A549 (cell line): Measurements from ENCODE around the gene RTEL1. TPM values are rescaled to one million over a fixed set of nuclear protein-coding genes. Genes with fewer than 3 reads are reported as not detected.

Experiments
- ATAC-seq, 2 experiments: fragments of 200-7000 bp in 1 of 2; fragments of >200 bp in 1 of 2; cut with Nextera tagmentation in 1 of 2; cut with Tn5 transposase in 1 of 2; 3 replicates each; pipeline versions ENCODE4 v1.8.0 to v1.9.1; 2018 to 2020; ENCODE audit warnings: mild to moderate bottlenecking in 1 of 2, moderate library complexity in 1 of 2
- CTCF ChIA-PET: fragments of 300-600 bp; sonication (Branson Sonifier 250); formaldehyde crosslinking; extraction: SDS; loops from one replicate; lab custom pipeline; 2021; ENCODE audit warnings: antibody characterized with exemption, inconsistent platforms; lab: Yijun Ruan, JAX
- POLR2A ChIA-PET: fragments of 350-600 bp; formaldehyde crosslinking; extraction: SDS; loops from one replicate; lab custom pipeline; 2021; ENCODE audit warnings: antibody characterized with exemption, inconsistent platforms; lab: Yijun Ruan, JAX
- DNase-seq, 2 experiments: peaks; one replicate each; pipeline versions ENCODE4 v3.0.0 to v3.0.0-alpha.2; 2011 to 2016; ENCODE audit warnings: low read depth in 1 of 2, low spot score in 1 of 2
- FAIRE-seq: peaks from 2 replicates; lab custom pipeline; 2011; peaks lifted over from hg19 to GRCh38; lab: Jason Lieb, UNC
- H3K27ac ChIP-seq, 2 experiments: fragments of >200 bp; sonication (Bioruptor Twin); formaldehyde crosslinking; 3 replicates each; pipeline ENCODE4 v1.5.1; 2016 to 2017
- H3K4me1 ChIP-seq: fragments of >200 bp; sonication (Bioruptor Twin); formaldehyde crosslinking; 3 replicates; pipeline ENCODE4 v1.6.1; 2016
- H3K4me2 ChIP-seq: fragments of >200 bp; sonication (Bioruptor Twin); formaldehyde crosslinking; 3 replicates; pipeline ENCODE4 v1.6.1; 2016
- H3K4me3 ChIP-seq: fragments of >200 bp; sonication (Bioruptor Twin); formaldehyde crosslinking; 3 replicates; pipeline ENCODE4 v1.5.1; 2016
- H3K9me3 ChIP-seq: fragments of >200 bp; sonication (Bioruptor Twin); formaldehyde crosslinking; 3 replicates; pipeline ENCODE4 v1.6.1; 2016
- BHLHE40 ChIP-seq: IDR thresholded peaks from 2 replicates; pipeline ENCODE4 v1.6.1; 2012; ENCODE audit warnings: low read depth, low read length, inconsistent platforms
- CBX2 ChIP-seq: fragments of 200-600 bp; sonication (generic); IDR thresholded peaks from 2 replicates; pipeline ENCODE4 v1.6.1; 2016; ENCODE audit warnings: low read depth, mild to moderate bottlenecking, borderline replicate concordance
- CBX8 ChIP-seq: fragments of 200-600 bp; sonication (generic); IDR thresholded peaks from 2 replicates; pipeline ENCODE4 v1.6.1; 2016
- CEBPB ChIP-seq, 2 experiments: fragments of >200 bp in 1 of 2; sonication (Bioruptor Twin) in 1 of 2; formaldehyde crosslinking in 1 of 2; IDR thresholded peaks; 2 replicates each; pipeline ENCODE4 v1.6.1; 2012 to 2016
- CHD4 ChIP-seq: fragments of 200-600 bp; sonication (generic); IDR thresholded peaks from 2 replicates; pipeline ENCODE4 v1.6.1; 2016; ENCODE audit warnings: antibody characterized with exemption, mild to moderate bottlenecking, borderline replicate concordance
- EHF ChIP-seq: fragments of 250-450 bp; sonication (Bioruptor Pico); IDR thresholded peaks from 2 replicates; pipeline ENCODE4 v1.5.0; 2020; ENCODE audit warnings: mild to moderate bottlenecking
- EHMT2 ChIP-seq: fragments of 200-600 bp; sonication (generic); IDR thresholded peaks from 2 replicates; pipeline ENCODE4 v1.6.1; 2016; ENCODE audit warnings: antibody characterized with exemption, low read depth, mild to moderate bottlenecking, moderate library complexity
- FOXS1 ChIP-seq: fragments of 250-450 bp; sonication (Bioruptor Pico); IDR thresholded peaks from 2 replicates; pipeline ENCODE4 v1.5.0; 2020; ENCODE audit warnings: mild to moderate bottlenecking, moderate library complexity
- HEYL ChIP-seq: fragments of 250-450 bp; sonication (Bioruptor Pico); IDR thresholded peaks from 2 replicates; pipeline ENCODE4 v1.8.0; 2021; ENCODE audit warnings: mild to moderate bottlenecking, moderate library complexity
- HOXA7 ChIP-seq: fragments of 250-450 bp; sonication (Bioruptor Pico); IDR thresholded peaks from 2 replicates; pipeline ENCODE4 v1.5.0; 2020; ENCODE audit warnings: mild to moderate bottlenecking, moderate library complexity
- HOXB13 ChIP-seq: fragments of 250-450 bp; sonication (Bioruptor Pico); IDR thresholded peaks from 2 replicates; pipeline ENCODE4 v1.5.0; 2020; ENCODE audit warnings: low read depth, mild to moderate bottlenecking, moderate library complexity
- HOXB5 ChIP-seq: fragments of 250-450 bp; sonication (Bioruptor Pico); IDR thresholded peaks from 2 replicates; pipeline ENCODE4 v1.5.0; 2020; ENCODE audit warnings: mild to moderate bottlenecking, moderate library complexity
- JUN ChIP-seq, 2 experiments: fragments of >200 bp; sonication (Bioruptor Twin); formaldehyde crosslinking; IDR thresholded peaks; 2 replicates in 1 of 2; 3 replicates in 1 of 2; pipeline ENCODE4 v1.6.1; 2016 to 2017
- JUNB ChIP-seq: fragments of >200 bp; sonication (Bioruptor Twin); formaldehyde crosslinking; IDR thresholded peaks from 2 replicates; pipeline ENCODE4 v1.6.1; 2016
- KDM5A ChIP-seq: fragments of 200-600 bp; sonication (generic); IDR thresholded peaks from 2 replicates; pipeline ENCODE4 v1.6.1; 2016; ENCODE audit warnings: antibody characterized with exemption, mild to moderate bottlenecking
- MAFK ChIP-seq: fragments of 450-650 bp; IDR thresholded peaks from 2 replicates; pipeline ENCODE4 v1.6.1; 2014; ENCODE audit not compliant: partially characterized antibody
- MAZ ChIP-seq: fragments of 150-350 bp; IDR thresholded peaks from 2 replicates; pipeline ENCODE4 v1.6.1; 2014; ENCODE audit warnings: antibody characterized with exemption, low read depth, low read length, borderline replicate concordance
- MYC ChIP-seq: IDR thresholded peaks from 2 replicates; pipeline ENCODE4 v1.6.1; 2012; ENCODE audit warnings: mild to moderate bottlenecking, inconsistent platforms, low read length, improper control_type of control experiment, borderline replicate concordance
- NPAS2 ChIP-seq: fragments of 250-450 bp; sonication (Bioruptor Pico); IDR thresholded peaks from 2 replicates; pipeline ENCODE4 v1.8.0; 2022; ENCODE audit warnings: mild to moderate bottlenecking, moderate library complexity, borderline replicate concordance
- NR3C1 ChIP-seq: fragments of >200 bp; sonication (Bioruptor Twin); formaldehyde crosslinking; IDR thresholded peaks from 3 replicates; pipeline ENCODE4 v1.6.1; 2017
- PHF8 ChIP-seq: fragments of 200-600 bp; sonication (generic); IDR thresholded peaks from 2 replicates; pipeline ENCODE4 v1.6.1; 2016; ENCODE audit warnings: low read depth, mild to moderate bottlenecking, antibody characterized with exemption, moderate library complexity, borderline replicate concordance
- RAD21 ChIP-seq, 2 experiments: fragments of >200 bp in 1 of 2; sonication (Bioruptor Twin) in 1 of 2; formaldehyde crosslinking in 1 of 2; IDR thresholded peaks in 1 of 2; conservative IDR thresholded peaks in 1 of 2; 2 replicates in 1 of 2; 3 replicates in 1 of 2; pipeline ENCODE4 v1.6.1; 2012 to 2018; ENCODE audit warnings: inconsistent platforms in 1 of 2
- RARB ChIP-seq: fragments of 250-450 bp; sonication (Bioruptor Pico); IDR thresholded peaks from 2 replicates; pipeline ENCODE4 v1.8.0; 2021; ENCODE audit warnings: mild to moderate bottlenecking, moderate library complexity
- RCOR1 ChIP-seq: fragments of 150-350 bp; IDR thresholded peaks from 2 replicates; pipeline ENCODE4 v1.6.1; 2014; ENCODE audit warnings: antibody characterized with exemption, low read length, low read depth
- SMC3 ChIP-seq: fragments of >200 bp; sonication (Bioruptor Twin); formaldehyde crosslinking; IDR thresholded peaks from 3 replicates; pipeline ENCODE4 v1.6.1; 2018; ENCODE audit warnings: inconsistent platforms
- SREBF2 ChIP-seq: fragments of 450-650 bp; IDR thresholded peaks from 2 replicates; pipeline ENCODE4 v1.6.1; 2014; ENCODE audit warnings: mild to moderate bottlenecking, moderate library complexity
- TFCP2L1 ChIP-seq: fragments of 250-450 bp; sonication (Bioruptor Pico); IDR thresholded peaks from 2 replicates; pipeline ENCODE4 v1.5.0; 2021; ENCODE audit warnings: mild to moderate bottlenecking
- ZFP36 ChIP-seq: fragments of 450-650 bp; IDR thresholded peaks from 2 replicates; pipeline ENCODE4 v1.6.1; 2014; ENCODE audit warnings: borderline replicate concordance; ENCODE audit not compliant: partially characterized antibody
- ZSCAN20 ChIP-seq: fragments of 250-450 bp; sonication (Bioruptor Pico); IDR thresholded peaks from 2 replicates; pipeline ENCODE4 v1.8.0; 2022; ENCODE audit warnings: mild to moderate bottlenecking, moderate library complexity
- WGBS: methylation state at CpG from one replicate; pipeline ENCODE4 v1.1.6; 2017; ENCODE audit errors: missing lambda C conversion rate; 5-methylcytosine and 5-hydroxymethylcytosine counted together
- polyA plus RNA-seq, 4 experiments: library from polyadenylated mRNA; depleted of rRNA in 3 of 4; stranded (reverse); fragments of >200 nt; fragmentation: RNase III in 1 of 4; extraction: RNeasy Plus Mini Kit Qiagen cat#74134 plus additional on column Dnase treatment in 1 of 4; gene quantifications; 2 replicates in 3 of 4; 3 replicates in 1 of 4; pipeline ENCODE4 v1.2.3, GENCODE V29; 2011 to 2017
- TF ChIP-seq, protein P1 (sequence below): fragments of 150-350 bp; IDR thresholded peaks from 2 replicates; pipeline ENCODE4 v1.6.1; 2014; ENCODE audit warnings: low read depth, mild to moderate bottlenecking, low read length
- TF ChIP-seq, protein P2 (sequence below): IDR thresholded peaks from 2 replicates; pipeline ENCODE4 v1.6.1; 2012

Gene RTEL1
- polyA plus RNA-seq, 2 of the 4 experiments (the other 2 are of a cell fraction) = 11.3 to 12.6 TPM

DNA sequence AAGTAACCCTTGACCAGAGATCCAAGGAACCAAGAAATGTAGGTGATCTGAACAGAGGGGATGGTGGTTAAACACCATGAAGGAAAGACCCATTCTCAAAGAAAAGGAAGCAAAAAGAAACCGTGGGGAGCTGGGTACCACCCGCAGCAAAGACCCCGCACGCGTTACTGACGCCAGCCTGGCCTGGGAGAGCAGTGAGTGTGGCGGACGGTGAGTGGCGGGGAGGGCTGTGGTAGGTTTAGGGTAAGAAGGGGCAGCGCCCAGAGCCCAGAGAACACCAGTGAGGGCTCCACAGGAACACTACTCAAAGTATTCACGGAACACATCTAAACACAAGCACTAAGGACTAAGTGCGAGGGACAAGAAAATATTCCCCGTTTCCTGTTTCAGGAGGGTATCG lies 35.4 kb upstream of the RTEL1 start:
- CTCF ChIA-PET = interaction anchor here (5.4 kb wide), 1 partner anchor 85 kb away, joined by 23 read pairs; the partner anchor contains the start of gene PTK6
- Histone ChIP-seq H3K4me2 (no peak overlapping the region), H3K27ac (no peak overlapping the region), H3K9me3 (no peaks in the 10 kb centered on the region), H3K4me1 (peaks cover 4% of the 10 kb centered on the region; the same call in 2 of the 3 replicates), H3K4me3 (no peak overlapping the region)
- 94% methylated on average over 14 of the region's 14 CpGs for WGBS
- DNase-seq = no peak
- POLR2A ChIA-PET = no interaction called here
- no peak for FAIRE-seq
- TF ChIP-seq MAZ = no peak
- TF ChIP-seq CBX8 = no peak
- TF ChIP-seq HOXB13 (CRISPR knock-in tag) = no peak
- no peak for TF ChIP-seq CBX2
- TF ChIP-seq, protein P1, sequence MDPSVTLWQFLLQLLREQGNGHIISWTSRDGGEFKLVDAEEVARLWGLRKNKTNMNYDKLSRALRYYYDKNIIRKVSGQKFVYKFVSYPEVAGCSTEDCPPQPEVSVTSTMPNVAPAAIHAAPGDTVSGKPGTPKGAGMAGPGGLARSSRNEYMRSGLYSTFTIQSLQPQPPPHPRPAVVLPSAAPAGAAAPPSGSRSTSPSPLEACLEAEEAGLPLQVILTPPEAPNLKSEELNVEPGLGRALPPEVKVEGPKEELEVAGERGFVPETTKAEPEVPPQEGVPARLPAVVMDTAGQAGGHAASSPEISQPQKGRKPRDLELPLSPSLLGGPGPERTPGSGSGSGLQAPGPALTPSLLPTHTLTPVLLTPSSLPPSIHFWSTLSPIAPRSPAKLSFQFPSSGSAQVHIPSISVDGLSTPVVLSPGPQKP = no peak
- no peak for TF ChIP-seq EHMT2
- no peak for TF ChIP-seq MYC
- TF ChIP-seq HOXB5 (CRISPR knock-in tag) = no peak
- TF ChIP-seq MAFK = no peak
- TF ChIP-seq RCOR1 = no peak
- TF ChIP-seq, protein P2, sequence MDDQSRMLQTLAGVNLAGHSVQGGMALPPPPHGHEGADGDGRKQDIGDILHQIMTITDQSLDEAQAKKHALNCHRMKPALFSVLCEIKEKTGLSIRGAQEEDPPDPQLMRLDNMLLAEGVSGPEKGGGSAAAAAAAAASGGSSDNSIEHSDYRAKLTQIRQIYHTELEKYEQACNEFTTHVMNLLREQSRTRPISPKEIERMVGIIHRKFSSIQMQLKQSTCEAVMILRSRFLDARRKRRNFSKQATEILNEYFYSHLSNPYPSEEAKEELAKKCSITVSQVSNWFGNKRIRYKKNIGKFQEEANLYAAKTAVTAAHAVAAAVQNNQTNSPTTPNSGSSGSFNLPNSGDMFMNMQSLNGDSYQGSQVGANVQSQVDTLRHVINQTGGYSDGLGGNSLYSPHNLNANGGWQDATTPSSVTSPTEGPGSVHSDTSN = no peak
- TF ChIP-seq TFCP2L1 (CRISPR knock-in tag) = no peak
- no peak for TF ChIP-seq NR3C1
- no peak for TF ChIP-seq HOXA7 (CRISPR knock-in tag)
- TF ChIP-seq JUN (IDR thresholded peaks at IDR 0.05) = no peak
- TF ChIP-seq NPAS2 (CRISPR knock-in tag) = no peak
- no peak for TF ChIP-seq RARB
- no peak for ATAC-seq

DNA sequence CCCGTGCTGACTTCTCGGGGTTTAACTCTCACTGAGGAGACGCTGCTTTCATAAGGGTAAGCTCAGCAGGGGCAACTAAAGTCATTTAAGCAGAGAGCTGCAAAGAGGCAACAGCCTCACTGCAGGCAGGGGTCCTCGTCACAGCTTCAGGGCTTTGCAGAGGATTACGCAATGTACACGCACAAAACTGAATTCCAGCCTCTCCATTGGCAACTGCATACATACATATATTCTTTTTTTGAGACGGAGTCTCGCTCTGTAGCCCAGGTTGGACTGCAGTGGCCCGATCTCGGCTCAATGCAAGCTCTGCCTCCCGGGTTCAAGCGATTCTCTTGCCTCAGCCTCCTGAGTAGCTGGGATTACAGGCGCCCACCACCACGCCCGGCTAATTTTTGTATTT lies 33.6 kb upstream of the RTEL1 start:
- Histone ChIP-seq H3K4me2 (no peak overlapping the region), H3K9me3 (no peaks in the 10 kb centered on the region), H3K4me3 (no peak overlapping the region), H3K27ac (no peak overlapping the region), H3K4me1 (peaks cover 9% of the 10 kb centered on the region)
- ChIA-PET POLR2A (no interaction called here), CTCF (interaction anchor here (0.6 to 5.4 kb wide), 6 partner anchors 9 to 349 kb away, joined by 3 to 23 read pairs (median 4); partner anchors contain the start of genes ARFRP1, PTK6 and ZGPAT)
- 94% methylated on average over 15 of the region's 15 CpGs for WGBS
- DNase-seq = peak in 1 of 2 experiments; percentile 40
- no peak for FAIRE-seq
- no peak for ATAC-seq
- no peak for TF ChIP-seq KDM5A
- TF ChIP-seq CEBPB (IDR thresholded peaks at IDR 0.05) = peak; percentile 73 to 92; a peak in 3 of 4 replicates
- no peak for TF ChIP-seq CHD4

DNA sequence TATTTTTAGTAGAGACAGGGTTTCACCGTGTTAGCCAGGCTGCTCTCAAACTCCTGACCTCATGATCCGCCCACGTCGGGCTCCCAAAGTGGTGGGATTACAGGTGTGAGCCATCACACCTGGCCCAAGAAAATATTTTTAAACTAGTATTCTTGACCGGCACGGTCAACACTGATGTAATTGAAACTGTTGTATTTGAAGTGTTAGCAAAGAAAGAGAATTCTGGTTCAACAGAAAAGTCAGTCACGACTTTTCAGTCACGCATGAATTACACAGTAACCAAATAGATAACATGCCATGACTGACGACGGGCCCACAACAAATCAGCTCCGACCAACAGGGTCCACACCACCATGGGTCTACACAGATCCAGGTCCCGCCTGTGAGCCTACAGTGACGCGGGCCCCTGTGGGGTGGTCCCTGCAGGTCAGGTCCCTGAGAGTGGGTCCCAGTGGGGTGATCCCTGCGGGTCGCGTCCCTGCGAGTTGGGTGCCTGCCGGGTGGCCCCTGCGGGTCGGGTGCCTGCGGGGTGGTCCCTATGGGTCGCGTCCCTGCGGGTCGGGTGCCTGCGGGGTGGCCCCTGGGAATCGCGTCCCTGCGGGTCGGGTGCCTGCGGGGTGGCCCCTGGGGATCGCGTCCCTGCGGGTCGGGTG lies 32.2 kb upstream of the RTEL1 start:
- POLR2A ChIA-PET = interaction anchor here (0.5 kb wide), 1 partner anchor 435 kb away, joined by 14 read pairs; no protein-coding TSS in a partner anchor
- H3K4me2 ChIP-seq = peak overlapping the region; percentile 88
- H3K4me3 ChIP-seq = peak overlapping the region; percentile 97
- 0 out of 6 replicates have a peak, but pooled peaks of 1 of the 2 experiments have one; percentile 3 for ATAC-seq
- peak overlapping the region; percentile 97 to 100 for H3K27ac ChIP-seq
- DNase-seq = peak in 1 of 2 experiments; percentile 24
- CTCF ChIA-PET = interaction anchor here (0.6 to 5.4 kb wide), 3 partner anchors 20 to 88 kb away, joined by 3 to 23 read pairs (median 3); partner anchors contain the start of gene PTK6
- no peak for FAIRE-seq
- H3K4me1 ChIP-seq = peaks cover 9% of the 10 kb centered on the region
- TF ChIP-seq SMC3 = no peak
- no peak for TF ChIP-seq BHLHE40
- TF ChIP-seq CHD4 = no peak
- TF ChIP-seq ZSCAN20 (CRISPR knock-in tag) = no peak
- no peak for TF ChIP-seq HOXB13 (CRISPR knock-in tag)
- TF ChIP-seq EHF = no peak
- no peak for TF ChIP-seq JUNB
- TF ChIP-seq, protein P2 = no peak
- TF ChIP-seq RAD21 (conservative IDR thresholded peaks at IDR 0.05 in 1 of 2, IDR thresholded peaks at IDR 0.05 in 1 of 2) = no peak
- no peak for TF ChIP-seq HEYL (CRISPR knock-in tag)
- no peak for TF ChIP-seq FOXS1
- no peak for TF ChIP-seq PHF8
- TF ChIP-seq ZFP36 = no peak
- no peak for TF ChIP-seq SREBF2
- no peak for TF ChIP-seq CEBPB (IDR thresholded peaks at IDR 0.05)
- 35% methylated on average over 17 of the region's 36 CpGs for WGBS
- no peaks in the 10 kb centered on the region for H3K9me3 ChIP-seq
